Endodermal cell (in vitro differentiated cells): Measurements from ENCODE around the gene ABCD1. TPM values are rescaled to one million over a fixed set of nuclear protein-coding genes. Genes with fewer than 3 reads are reported as not detected.
"Not testable (repeated sequence)": the region's sequence is repeated elsewhere in the genome, so short reads cannot be mapped to it uniquely, and the experiment has no call there.

Experiments used
- DNase-seq: peaks from one replicate; pipeline ENCODE4 v3.0.0-alpha.2; 2017
- H3K27ac ChIP-seq: 2 replicates; pipeline ENCODE4 v1.5.1; 2013; ENCODE audit warnings: mild to moderate bottlenecking, low read depth, low read length, moderate library complexity
- H3K27me3 ChIP-seq: 2 replicates; pipeline ENCODE4 v1.6.1; 2013; ENCODE audit warnings: mild to moderate bottlenecking, low read length, moderate library complexity; ENCODE audit not compliant: insufficient read depth, control insufficient read depth, poor library complexity, severe bottlenecking
- H3K36me3 ChIP-seq: 2 replicates; pipeline ENCODE4 v1.7.0; 2013; ENCODE audit warnings: mild to moderate bottlenecking, low read length, moderate library complexity; ENCODE audit not compliant: control insufficient read depth, insufficient read depth
- H3K4me1 ChIP-seq: one replicate; pipeline ENCODE4 v1.7.0; 2013; ENCODE audit warnings: low read length; ENCODE audit not compliant: control insufficient read depth, insufficient read depth
- H3K4me3 ChIP-seq: 2 replicates; pipeline ENCODE4 v1.5.1; 2013; ENCODE audit warnings: mild to moderate bottlenecking, low read length, moderate library complexity
- H3K9ac ChIP-seq: 2 replicates; pipeline ENCODE4 v1.6.1; 2013; ENCODE audit warnings: mild to moderate bottlenecking, low read length, moderate library complexity; ENCODE audit not compliant: poor library complexity, severe bottlenecking; ENCODE audit errors: extremely low read depth
- H3K9me3 ChIP-seq: 2 replicates; pipeline ENCODE4 v1.6.1; 2013; ENCODE audit warnings: mild to moderate bottlenecking, low read length, moderate library complexity; ENCODE audit not compliant: control insufficient read depth
- H3K27ac Mint-ChIP-seq: 2 replicates; pipeline ENCODE4 v1.8.0; 2020; ENCODE audit warnings: mixed read lengths
- H3K27me3 Mint-ChIP-seq: 2 replicates; pipeline ENCODE4 v1.8.0; 2021; ENCODE audit warnings: mild to moderate bottlenecking, mixed read lengths; ENCODE audit not compliant: insufficient read depth
- H3K36me3 Mint-ChIP-seq: 2 replicates; pipeline ENCODE4 v1.8.0; 2020; ENCODE audit warnings: low read depth, mixed read lengths
- H3K4me1 Mint-ChIP-seq: 2 replicates; pipeline ENCODE4 v1.8.0; 2020; ENCODE audit warnings: mixed read lengths
- H3K4me3 Mint-ChIP-seq: 2 replicates; pipeline ENCODE4 v1.8.0; 2020; ENCODE audit warnings: mild to moderate bottlenecking, moderate library complexity, mixed read lengths
- H3K9me3 Mint-ChIP-seq: 2 replicates; pipeline ENCODE4 v1.8.0; 2020; ENCODE audit warnings: mild to moderate bottlenecking, mixed read lengths
- WGBS, 2 experiments: methylation state at CpG; one replicate each; pipeline versions ENCODE4 v1.1.5 to v1.1.7; 2013; ENCODE audit warnings: missing lambda C conversion rate in 2 of 2, mixed read lengths in 1 of 2; ENCODE audit not compliant: insufficient coverage in 1 of 2, insufficient read length in 1 of 2; 5-methylcytosine and 5-hydroxymethylcytosine counted together
- total RNA-seq, 2 donors: library from RNA; stranded (reverse); fragmentation: NEBNext Ultra II Directional in 1 of 2; extraction: Animal tissue kit (Norgen Biotek cat#: 25700) in 1 of 2; gene quantifications; 2 replicates in 1 of 2; 3 replicates in 1 of 2; pipeline ENCODE4 v1.2.1, GENCODE V29; 2021
- TF ChIP-seq, protein P1 (sequence below): fragments of 200-600 bp; sonication (generic); conservative IDR thresholded peaks from 2 replicates; pipeline ENCODE4 v1.5.0; 2021; ENCODE audit warnings: antibody characterized with exemption, mild to moderate bottlenecking

The ABCD1 gene
- total RNA-seq, 2 donors from 2014 or later, result 17.9 to 18.2 TPM

DNA sequence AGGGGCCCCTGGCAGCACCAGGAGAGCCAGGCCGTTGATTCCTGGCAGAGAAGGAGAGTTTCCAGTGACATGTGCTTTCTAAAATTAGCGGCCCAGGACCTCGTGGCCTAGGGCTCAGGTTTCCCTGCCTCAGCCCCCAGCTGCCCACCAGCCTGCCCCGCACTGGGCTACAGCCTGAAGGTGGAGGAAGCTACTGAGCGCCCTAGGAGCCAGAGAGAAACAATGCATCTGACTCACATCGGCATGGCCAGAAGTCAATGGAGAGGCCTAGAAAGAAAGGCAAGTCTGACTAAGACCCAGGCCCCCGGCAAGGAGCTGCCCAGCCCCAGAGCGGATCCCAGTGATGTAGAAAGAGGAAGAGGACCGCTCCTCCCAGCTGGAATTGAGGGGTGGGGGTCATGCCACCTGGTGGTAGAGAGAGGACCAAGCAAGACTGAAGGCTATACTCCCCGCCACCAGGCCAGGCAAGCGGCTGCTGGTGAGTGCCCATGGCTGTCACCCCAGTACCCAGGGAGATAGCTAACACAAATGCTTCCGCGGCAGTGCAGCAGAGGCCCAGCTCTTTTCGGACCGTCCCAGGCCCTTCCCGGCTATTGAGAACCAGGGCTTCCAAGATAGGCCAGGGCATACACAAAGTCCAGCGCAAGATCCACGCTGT is 19.1 kb upstream of the ABCD1 start:
- H3K27ac Mint-ChIP-seq, result not testable (repeated sequence)
- 80 to 94% methylated on average over 3 to 18 of the region's 18 CpGs for WGBS, 2 experiments

DNA sequence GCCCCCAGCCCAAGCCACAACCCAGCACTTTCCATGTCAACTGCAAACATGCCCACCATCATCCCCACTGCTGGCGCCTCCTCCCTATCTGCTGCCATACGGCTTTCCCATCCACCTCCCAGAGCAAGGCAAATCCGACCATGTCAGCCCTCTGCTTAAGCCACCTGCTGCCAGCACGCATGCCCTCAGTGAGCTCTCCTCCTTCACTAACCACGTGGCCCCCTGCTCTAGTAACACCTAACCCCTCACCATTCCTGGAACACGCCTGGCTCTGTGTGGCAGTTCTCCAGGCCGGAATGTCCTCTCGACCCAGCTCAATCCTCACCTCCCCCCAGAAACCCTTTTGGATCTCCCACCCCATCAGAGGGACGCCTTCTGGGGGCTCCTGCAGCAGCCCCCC is 17.9 kb upstream of the ABCD1 start:
- no peaks in the 10 kb centered on the region for H3K4me1 ChIP-seq
- no peak for DNase-seq
- peaks cover 78% of the 10 kb centered on the region for H3K9me3 Mint-ChIP-seq
- WGBS, 2 experiments, result 92 to 98% methylated on average over 2 to 9 of the region's 9 CpGs
- H3K4me1 Mint-ChIP-seq, result no peaks in the 10 kb centered on the region
- H3K4me3 Mint-ChIP-seq, result no peak overlapping the region
- no peak overlapping the region for H3K4me3 ChIP-seq
- no peaks in the 10 kb centered on the region for H3K27me3 Mint-ChIP-seq
- H3K36me3 ChIP-seq, result peaks cover 7% of the 10 kb centered on the region
- no peaks in the 10 kb centered on the region for H3K27me3 ChIP-seq
- no peak overlapping the region for H3K27ac ChIP-seq
- TF ChIP-seq, protein P1, sequence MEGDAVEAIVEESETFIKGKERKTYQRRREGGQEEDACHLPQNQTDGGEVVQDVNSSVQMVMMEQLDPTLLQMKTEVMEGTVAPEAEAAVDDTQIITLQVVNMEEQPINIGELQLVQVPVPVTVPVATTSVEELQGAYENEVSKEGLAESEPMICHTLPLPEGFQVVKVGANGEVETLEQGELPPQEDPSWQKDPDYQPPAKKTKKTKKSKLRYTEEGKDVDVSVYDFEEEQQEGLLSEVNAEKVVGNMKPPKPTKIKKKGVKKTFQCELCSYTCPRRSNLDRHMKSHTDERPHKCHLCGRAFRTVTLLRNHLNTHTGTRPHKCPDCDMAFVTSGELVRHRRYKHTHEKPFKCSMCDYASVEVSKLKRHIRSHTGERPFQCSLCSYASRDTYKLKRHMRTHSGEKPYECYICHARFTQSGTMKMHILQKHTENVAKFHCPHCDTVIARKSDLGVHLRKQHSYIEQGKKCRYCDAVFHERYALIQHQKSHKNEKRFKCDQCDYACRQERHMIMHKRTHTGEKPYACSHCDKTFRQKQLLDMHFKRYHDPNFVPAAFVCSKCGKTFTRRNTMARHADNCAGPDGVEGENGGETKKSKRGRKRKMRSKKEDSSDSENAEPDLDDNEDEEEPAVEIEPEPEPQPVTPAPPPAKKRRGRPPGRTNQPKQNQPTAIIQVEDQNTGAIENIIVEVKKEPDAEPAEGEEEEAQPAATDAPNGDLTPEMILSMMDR, result no peak
- H3K9me3 ChIP-seq, result no peaks in the 10 kb centered on the region
- H3K27ac Mint-ChIP-seq, result no peak overlapping the region
- H3K9ac ChIP-seq, result no peak overlapping the region
- peaks cover 33% of the 10 kb centered on the region for H3K36me3 Mint-ChIP-seq

More for the DNA sequence above, 19.1 kb upstream of the ABCD1 start:
- not testable (repeated sequence) for H3K9me3 ChIP-seq, H3K27me3 ChIP-seq, H3K9ac ChIP-seq, H3K4me1 Mint-ChIP-seq, H3K4me1 ChIP-seq, H3K27me3 Mint-ChIP-seq, H3K27ac ChIP-seq, H3K36me3 ChIP-seq, H3K4me3 ChIP-seq, H3K4me3 Mint-ChIP-seq
- TF ChIP-seq, protein P1, result peak; percentile 53
- Mint-ChIP-seq H3K36me3 (peaks cover 30% of the 10 kb centered on the region), H3K9me3 (peaks cover 75% of the 10 kb centered on the region)
- DNase-seq, result peak; percentile 58

DNA sequence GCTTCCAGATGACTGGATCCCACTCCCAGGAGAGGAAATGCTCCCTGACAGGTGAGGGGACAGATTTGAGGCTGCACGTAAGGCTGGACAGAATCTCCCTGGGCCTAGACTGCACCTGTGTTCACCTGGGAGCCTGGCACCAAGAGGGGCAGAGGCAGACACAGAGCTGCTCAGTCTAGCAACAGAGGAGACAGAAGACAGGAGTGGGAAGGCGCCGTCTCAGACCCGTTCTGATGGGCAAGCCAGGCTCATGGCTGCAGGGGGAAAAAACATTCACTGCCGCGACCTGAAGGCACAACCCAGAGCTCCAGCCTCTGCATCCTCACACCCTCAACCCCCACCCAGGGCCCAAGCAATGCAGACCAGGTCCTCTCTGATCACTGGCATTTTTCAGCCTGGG is 17.2 kb upstream of the ABCD1 start:
- H3K9ac ChIP-seq, result no peak overlapping the region
- no peak overlapping the region for H3K4me3 ChIP-seq
- TF ChIP-seq, protein P1, result no peak
- H3K9me3 ChIP-seq, result no peaks in the 10 kb centered on the region
- peaks cover 72% of the 10 kb centered on the region for H3K9me3 Mint-ChIP-seq
- peaks cover 7% of the 10 kb centered on the region for H3K36me3 ChIP-seq
- peaks cover 30% of the 10 kb centered on the region for H3K36me3 Mint-ChIP-seq
- H3K27me3 ChIP-seq, result no peaks in the 10 kb centered on the region
- H3K27me3 Mint-ChIP-seq, result no peaks in the 10 kb centered on the region
- no peak overlapping the region for H3K27ac Mint-ChIP-seq
- 97 to 100% methylated on average over 2 to 6 of the region's 6 CpGs for WGBS, 2 experiments
- no peak overlapping the region for H3K4me3 Mint-ChIP-seq
- no peaks in the 10 kb centered on the region for H3K4me1 Mint-ChIP-seq
- no peak for DNase-seq
- H3K4me1 ChIP-seq, result no peaks in the 10 kb centered on the region
- no peak overlapping the region for H3K27ac ChIP-seq
